Uterus (tissue), 2 donors: ENCODE results near the gene EPS8L3.

Experiments
- CTCF ChIP-seq, 4 experiments: fragments of 200-600 bp in 2 of 4; fragments of 450-650 bp in 2 of 4; sonication (generic) in 2 of 4; IDR thresholded peaks; one replicate each; pipeline ENCODE4 v1.5.1; 2016 to 2019; ENCODE audit warnings: antibody characterized with exemption in 4 of 4, mild to moderate bottlenecking in 2 of 4, moderate library complexity in 1 of 4
- POLR2A ChIP-seq, 2 donors: fragments of 450-650 bp; IDR thresholded peaks; one replicate each; pipeline ENCODE4 v1.6.1; 2016; ENCODE audit warnings: antibody characterized with exemption in 2 of 2, mild to moderate bottlenecking in 1 of 2, moderate library complexity in 1 of 2

- no peak for TF ChIP-seq CTCF (IDR thresholded peaks at IDR 0.05)
- no peak for TF ChIP-seq POLR2A (IDR thresholded peaks at IDR 0.05)
Observed at GRCh38 chr1:109775398-109775797, 11.7 kb upstream of the EPS8L3 start.
